Lower leg skin (tissue), 4 donors: ENCODE data around the gene CCDC70. TPM values are rescaled to one million over a fixed set of nuclear protein-coding genes. Genes with fewer than 3 reads are reported as not detected.

Experiments
- DNase-seq, 2 donors: peaks; one replicate each; pipeline ENCODE4 v3.0.0-alpha.2; 2019; ENCODE audit warnings: low spot score in 2 of 2
- H3K4me3 ChIP-seq: fragments of 200-600 bp; sonication (generic); 2 replicates; pipeline ENCODE4 v1.5.1; 2017; ENCODE audit warnings: mild to moderate bottlenecking, low read depth; ENCODE audit not compliant: poor library complexity, severe bottlenecking
- POLR2A ChIP-seq, 2 donors: fragments of 450-650 bp; IDR thresholded peaks; one replicate each; pipeline ENCODE4 v1.6.1; 2016 to 2017; ENCODE audit warnings: antibody characterized with exemption in 2 of 2, mild to moderate bottlenecking in 1 of 2, moderate library complexity in 1 of 2
- WGBS, 2 donors: methylation state at CpG; one replicate each; pipeline ENCODE4 v1.1.5; 2018; 5-methylcytosine and 5-hydroxymethylcytosine counted together
- intact Hi-C: fragments of 100-400 bp; cut with DNase I; formaldehyde crosslinking; loops from one replicate; pipeline ENCODE4 v1.15.0; 2023; ENCODE audit warnings: low total_unique reads
- total RNA-seq, 4 donors: library from RNA; depleted of rRNA; stranded (reverse); fragments of >200 nt; gene quantifications; one replicate each; pipeline ENCODE4 v1.1.0, GENCODE V29; 2016
- TF ChIP-seq, protein P1 (sequence below), 3 donors: fragments of 450-650 bp; IDR thresholded peaks; one replicate each; pipeline ENCODE4 v1.5.1; 2016; ENCODE audit warnings: antibody characterized with exemption in 3 of 3, mild to moderate bottlenecking in 3 of 3, moderate library complexity in 2 of 3

The CCDC70 gene
- total RNA-seq, 4 donors from 2014 or later = not detected

GRCh38 chr13:51879133-51879532, 17.4 kb downstream of the CCDC70 start:
- DNase-seq = no peak
- intact Hi-C loops = no loop called here
- TF ChIP-seq, protein P1, sequence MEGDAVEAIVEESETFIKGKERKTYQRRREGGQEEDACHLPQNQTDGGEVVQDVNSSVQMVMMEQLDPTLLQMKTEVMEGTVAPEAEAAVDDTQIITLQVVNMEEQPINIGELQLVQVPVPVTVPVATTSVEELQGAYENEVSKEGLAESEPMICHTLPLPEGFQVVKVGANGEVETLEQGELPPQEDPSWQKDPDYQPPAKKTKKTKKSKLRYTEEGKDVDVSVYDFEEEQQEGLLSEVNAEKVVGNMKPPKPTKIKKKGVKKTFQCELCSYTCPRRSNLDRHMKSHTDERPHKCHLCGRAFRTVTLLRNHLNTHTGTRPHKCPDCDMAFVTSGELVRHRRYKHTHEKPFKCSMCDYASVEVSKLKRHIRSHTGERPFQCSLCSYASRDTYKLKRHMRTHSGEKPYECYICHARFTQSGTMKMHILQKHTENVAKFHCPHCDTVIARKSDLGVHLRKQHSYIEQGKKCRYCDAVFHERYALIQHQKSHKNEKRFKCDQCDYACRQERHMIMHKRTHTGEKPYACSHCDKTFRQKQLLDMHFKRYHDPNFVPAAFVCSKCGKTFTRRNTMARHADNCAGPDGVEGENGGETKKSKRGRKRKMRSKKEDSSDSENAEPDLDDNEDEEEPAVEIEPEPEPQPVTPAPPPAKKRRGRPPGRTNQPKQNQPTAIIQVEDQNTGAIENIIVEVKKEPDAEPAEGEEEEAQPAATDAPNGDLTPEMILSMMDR (IDR thresholded peaks at IDR 0.05) = no peak
- no peak for TF ChIP-seq POLR2A (IDR thresholded peaks at IDR 0.05)
- H3K4me3 ChIP-seq = no peak overlapping the region
- 87 to 90% methylated on average over 4 of the region's 4 CpGs for whole genome bisulfite sequencing, 2 donors

- TF ChIP-seq POLR2A (IDR thresholded peaks at IDR 0.05) = no peak
- TF ChIP-seq, protein P1 (IDR thresholded peaks at IDR 0.05) = no peak
- no peak for DNase-seq
- intact Hi-C loops = no loop called here
- no peak overlapping the region for H3K4me3 ChIP-seq
- 85 to 90% methylated on average over 1 of the region's 1 CpG for WGBS, 2 donors
Measured at GRCh38 chr13:51881296-51881695, 19.5 kb downstream of the CCDC70 start.

- WGBS, 2 donors = 84 to 86% methylated on average over 3 to 6 of the region's 6 CpGs
- TF ChIP-seq POLR2A (IDR thresholded peaks at IDR 0.05) = no peak
- TF ChIP-seq, protein P1 (IDR thresholded peaks at IDR 0.05) = no peak
- H3K4me3 ChIP-seq = no peak overlapping the region
- intact Hi-C loops = no loop called here
- no peak for DNase-seq
Measured at GRCh38 chr13:51882570-51883225, 20.9 kb downstream of the CCDC70 start.

DNA sequence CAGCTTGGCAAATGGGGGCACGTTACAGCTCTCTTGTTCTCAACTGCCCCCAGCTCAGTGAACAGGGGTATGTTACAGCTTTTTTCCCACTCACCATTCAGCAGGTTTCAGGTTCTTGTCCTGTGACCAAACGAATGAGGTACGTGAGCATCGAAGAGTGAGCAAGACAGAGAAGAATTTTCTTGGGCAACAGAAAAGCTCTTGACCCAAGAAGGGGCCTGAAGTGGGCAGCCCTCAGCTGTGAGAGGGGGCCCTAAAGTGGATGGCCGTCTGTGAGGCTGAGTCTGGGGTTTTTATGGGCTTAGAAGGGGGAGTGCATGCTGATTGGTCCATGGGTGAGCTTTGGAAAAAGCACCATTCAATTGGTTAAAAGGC, 21.4 kb downstream of the CCDC70 start:
- no peak for DNase-seq
- TF ChIP-seq, protein P1 (IDR thresholded peaks at IDR 0.05) = no peak
- TF ChIP-seq POLR2A (IDR thresholded peaks at IDR 0.05) = no peak
- no peak overlapping the region for H3K4me3 ChIP-seq
- intact Hi-C loops = no loop called here
- WGBS, 2 donors = 71 to 76% methylated on average over 5 of the region's 5 CpGs

GRCh38 chr13:51885651-51886050, 23.9 kb downstream of the CCDC70 start:
- no peak overlapping the region for H3K4me3 ChIP-seq
- 73 to 81% methylated on average over 2 of the region's 2 CpGs for WGBS, 2 donors
- no peak for DNase-seq
- intact Hi-C loops = no loop called here
- TF ChIP-seq POLR2A (IDR thresholded peaks at IDR 0.05) = no peak
- TF ChIP-seq, protein P1 (IDR thresholded peaks at IDR 0.05) = no peak

DNA sequence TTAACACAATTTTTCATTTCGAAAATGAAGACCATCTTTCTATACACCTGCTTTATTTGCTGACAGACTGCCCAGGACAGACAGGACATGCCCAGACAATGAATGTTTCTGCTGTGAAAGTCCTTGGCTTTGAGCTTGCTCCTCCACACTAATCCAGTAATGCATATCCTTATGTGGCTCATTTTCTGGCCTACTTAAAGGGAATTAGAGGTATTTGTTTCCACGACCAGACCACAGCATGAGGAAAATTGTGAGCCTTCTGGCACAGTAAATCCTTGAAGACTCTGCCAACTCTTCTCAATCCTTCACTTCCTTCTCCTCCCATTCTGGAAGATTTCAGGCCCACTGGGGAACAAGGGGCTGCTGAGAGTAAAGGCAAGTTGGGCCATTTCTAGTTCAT, 25.7 kb downstream of the CCDC70 start:
- TF ChIP-seq, protein P1 (IDR thresholded peaks at IDR 0.05) = no peak
- no peak for TF ChIP-seq POLR2A (IDR thresholded peaks at IDR 0.05)
- WGBS, 2 donors = 42 to 46% methylated on average over 2 of the region's 2 CpGs
- peak in 1 of 2 donors; percentile 6 for DNase-seq
- H3K4me3 ChIP-seq = no peak overlapping the region
- intact Hi-C loops = no loop called here
